Measurements from ENCODE around the gene SEMA3A. TPM values are rescaled to one million over a fixed set of nuclear protein-coding genes. Genes with fewer than 3 reads are reported as not detected.

Gene SEMA3A
- total and polyA plus RNA-seq, 2 of the 13 experiments (the other 11 are each of a cell fraction or from before 2014, with no cell fraction given) = 0.29 to 1.2 TPM

DNA sequence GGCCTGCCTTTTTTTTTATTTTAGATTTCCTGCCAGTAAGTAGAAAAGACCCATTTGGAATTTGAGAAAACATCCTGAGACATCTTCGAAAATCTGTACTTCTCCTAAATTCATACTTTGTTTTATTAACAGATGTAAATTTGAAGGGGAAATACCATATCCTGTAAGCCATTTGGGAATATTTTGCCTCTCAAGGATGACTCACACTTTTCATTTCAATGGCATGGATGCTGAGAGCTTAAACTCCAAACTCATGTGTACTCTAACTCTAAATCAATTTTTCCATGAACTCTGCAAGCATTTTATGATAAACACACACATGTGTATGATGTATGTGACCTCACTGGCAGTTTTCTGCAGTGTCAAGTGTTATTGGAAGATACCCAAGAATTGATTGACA, 89.0 kb downstream of the SEMA3A start (continued):
- no peak for TF ChIP-seq POLR2AphosphoS5 (IDR thresholded peaks at IDR 0.05; ENCODE audit: low read depth, low read length)
- no peak for TF ChIP-seq ZFP36 (IDR thresholded peaks at IDR 0.05; ENCODE audit: borderline replicate concordance, low read depth, low read length, partially characterized antibody)
- no peak for TF ChIP-seq ZNF678 (CRISPR knock-in tag; IDR thresholded peaks at IDR 0.05)
- no peak for TF ChIP-seq AKAP8 (CRISPR knock-in tag; IDR thresholded peaks at IDR 0.05)
- no peak for TF ChIP-seq RAD21 (CRISPR knock-in tag; IDR thresholded peaks at IDR 0.05)
- TF ChIP-seq ZNF660 (CRISPR knock-in tag; IDR thresholded peaks at IDR 0.05; ENCODE audit: borderline replicate concordance, low read depth) = no peak
- TF ChIP-seq ZNF446 (CRISPR knock-in tag; IDR thresholded peaks at IDR 0.05) = no peak
- TF ChIP-seq SP5 (CRISPR knock-in tag; IDR thresholded peaks at IDR 0.05; ENCODE audit: borderline replicate concordance, low read depth) = no peak

- no peak for FAIRE-seq
- H3K9ac ChIP-seq (ENCODE audit: insufficient read depth, low read depth, low read length) = no peak overlapping the region
- H4K20me1 ChIP-seq (ENCODE audit: insufficient read depth, low read length) = no peaks in the 10 kb centered on the region
- H3K4me3 ChIP-seq (replicated peaks in 1 of 3; ENCODE audit: insufficient read depth in 1 of 3, low read depth in 2 of 3, low read length in 3 of 3) = no peak overlapping the region
- no peak for ATAC-seq
- no peak for DNase-seq (ENCODE audit: low spot score)
- intact Hi-C loops (cut with micrococcal nuclease; ENCODE audit: unreplicated experiment) (no loop called here), in situ Hi-C loops (cut with HindIII; ENCODE audit: extremely low pct_ligation_motif_present, low pct_unique_long_range_greater_than_20kb) (no loop called here)
- H3K79me2 ChIP-seq (ENCODE audit: insufficient read depth, low read length) = no peaks in the 10 kb centered on the region
- no peaks in the 10 kb centered on the region for H3K4me1 ChIP-seq (ENCODE audit: insufficient read depth, low read length)
- no peak overlapping the region for H2AFZ ChIP-seq (ENCODE audit: low read length)
- 56% methylated on average over 3 of the region's 3 CpGs for WGBS (ENCODE audit: low lambda C conversion rate)
- ChIA-PET CTCF (ENCODE audit: low intra/inter-chr PET ratio, low total read pairs) (no interaction called here), POLR2A (no interaction called here)
- no peak overlapping the region for H3K27ac ChIP-seq (ENCODE audit: extremely low read length, insufficient read depth, low read length)
- TF ChIP-seq ZNF644 (CRISPR knock-in tag; IDR thresholded peaks at IDR 0.05; ENCODE audit: low read depth) (no peak), ETV6 (CRISPR knock-in tag; conservative IDR thresholded peaks at IDR 0.05) (no peak), WIZ (CRISPR knock-in tag; IDR thresholded peaks at IDR 0.05) (no peak)
- no TSS peak for BruUV-seq (replicated peaks)
- H3K9me3 ChIP-seq (ENCODE audit: low read length) = no peaks in the 10 kb centered on the region
- H3K36me3 ChIP-seq (replicated peaks in 1 of 2; ENCODE audit: control insufficient read depth in 1 of 2, insufficient read depth in 2 of 2, low read length in 2 of 2) = no peaks in the 10 kb centered on the region
- H3K4me2 ChIP-seq (ENCODE audit: low read depth, low read length) = no peak overlapping the region
- H3K27me3 ChIP-seq (ENCODE audit: control insufficient read depth in 1 of 2, insufficient read depth in 2 of 2, low read length in 2 of 2) = no peaks in the 10 kb centered on the region
Observed at GRCh38 chr7:84104826-84105225, 89.8 kb downstream of the SEMA3A start.
